SU-DHL-6 (cell line): ENCODE measurements around the gene LAMP1.

Experiments used
- EZH2phosphoT487 ChIP-seq: fragments of 200-600 bp; sonication (generic), shearing (Covaris generic); conservative IDR thresholded peaks from 2 replicates; pipeline ENCODE4 v1.6.1; 2018; ENCODE audit warnings: mild to moderate bottlenecking, antibody characterized with exemption, low read length, moderate library complexity, mixed read lengths
- TF ChIP-seq, protein P1 (sequence below): fragments of 200-600 bp; sonication (generic); IDR thresholded peaks from one replicate; pipeline ENCODE4 v1.5.1; 2017; ENCODE audit warnings: antibody characterized with exemption, mild to moderate bottlenecking, low read length, moderate library complexity; ENCODE audit not compliant: insufficient read depth, poor library complexity, severe bottlenecking

GRCh38 chr13:113320226-113320875, 23.3 kb downstream of the LAMP1 start:
- TF ChIP-seq, protein P1, sequence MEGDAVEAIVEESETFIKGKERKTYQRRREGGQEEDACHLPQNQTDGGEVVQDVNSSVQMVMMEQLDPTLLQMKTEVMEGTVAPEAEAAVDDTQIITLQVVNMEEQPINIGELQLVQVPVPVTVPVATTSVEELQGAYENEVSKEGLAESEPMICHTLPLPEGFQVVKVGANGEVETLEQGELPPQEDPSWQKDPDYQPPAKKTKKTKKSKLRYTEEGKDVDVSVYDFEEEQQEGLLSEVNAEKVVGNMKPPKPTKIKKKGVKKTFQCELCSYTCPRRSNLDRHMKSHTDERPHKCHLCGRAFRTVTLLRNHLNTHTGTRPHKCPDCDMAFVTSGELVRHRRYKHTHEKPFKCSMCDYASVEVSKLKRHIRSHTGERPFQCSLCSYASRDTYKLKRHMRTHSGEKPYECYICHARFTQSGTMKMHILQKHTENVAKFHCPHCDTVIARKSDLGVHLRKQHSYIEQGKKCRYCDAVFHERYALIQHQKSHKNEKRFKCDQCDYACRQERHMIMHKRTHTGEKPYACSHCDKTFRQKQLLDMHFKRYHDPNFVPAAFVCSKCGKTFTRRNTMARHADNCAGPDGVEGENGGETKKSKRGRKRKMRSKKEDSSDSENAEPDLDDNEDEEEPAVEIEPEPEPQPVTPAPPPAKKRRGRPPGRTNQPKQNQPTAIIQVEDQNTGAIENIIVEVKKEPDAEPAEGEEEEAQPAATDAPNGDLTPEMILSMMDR: no peak
- no peak for TF ChIP-seq EZH2phosphoT487
